ENCODE measurements around the gene ERO1A.

The ERO1A gene

GRCh38 chr14:52598568-52598967 is 96.8 kb downstream of the ERO1A start:
- H3K36me3 ChIP-seq (ENCODE audit: insufficient read depth, low read length) = no peaks in the 10 kb centered on the region
- H3K9ac ChIP-seq (ENCODE audit: low read length) = no peak overlapping the region
- H3K4me1 ChIP-seq (ENCODE audit: insufficient read depth, low read length) = no peaks in the 10 kb centered on the region
- no peaks in the 10 kb centered on the region for H3K27me3 ChIP-seq (ENCODE audit: control insufficient read depth in 1 of 2, insufficient read depth in 2 of 2, low read length in 2 of 2)
- H3K9me3 ChIP-seq (ENCODE audit: low read length) = no peaks in the 10 kb centered on the region
- H3K4me3 ChIP-seq (ENCODE audit: low read depth in 1 of 2, low read length in 2 of 2) = no peak overlapping the region
- H3K27ac ChIP-seq (ENCODE audit: low read depth, low read length) = no peak overlapping the region

GRCh38 chr14:52596861-52597260 is 98.5 kb downstream of the ERO1A start:
- Histone ChIP-seq H3K27ac (ENCODE audit: low read depth, low read length) (no peak overlapping the region), H3K9ac (ENCODE audit: low read length) (no peak overlapping the region)

GRCh38 chr14:52596320-52596719 is 99.0 kb downstream of the ERO1A start:
- Histone ChIP-seq H3K4me3 (ENCODE audit: low read depth in 1 of 2, low read length in 2 of 2) (no peak overlapping the region), H3K9ac (ENCODE audit: low read length) (no peak overlapping the region), H3K27me3 (ENCODE audit: control insufficient read depth in 1 of 2, insufficient read depth in 2 of 2, low read length in 2 of 2) (no peaks in the 10 kb centered on the region), H3K27ac (ENCODE audit: low read depth, low read length) (no peak overlapping the region), H3K36me3 (ENCODE audit: insufficient read depth, low read length) (no peaks in the 10 kb centered on the region), H3K9me3 (ENCODE audit: low read length) (no peaks in the 10 kb centered on the region), H3K4me1 (ENCODE audit: insufficient read depth, low read length) (no peaks in the 10 kb centered on the region)

More at GRCh38 chr14:52596861-52597260, 98.5 kb downstream of the ERO1A start:
- H3K4me1 ChIP-seq (ENCODE audit: insufficient read depth, low read length) = no peaks in the 10 kb centered on the region
- H3K4me3 ChIP-seq (ENCODE audit: low read depth in 1 of 2, low read length in 2 of 2) = no peak overlapping the region
- H3K36me3 ChIP-seq (ENCODE audit: insufficient read depth, low read length) = no peaks in the 10 kb centered on the region
- H3K27me3 ChIP-seq (ENCODE audit: control insufficient read depth in 1 of 2, insufficient read depth in 2 of 2, low read length in 2 of 2) = no peaks in the 10 kb centered on the region
- no peaks in the 10 kb centered on the region for H3K9me3 ChIP-seq (ENCODE audit: low read length)

- no peaks in the 10 kb centered on the region for H3K4me1 ChIP-seq (ENCODE audit: insufficient read depth, low read length)
- H3K9me3 ChIP-seq (ENCODE audit: low read length) = no peaks in the 10 kb centered on the region
- no peaks in the 10 kb centered on the region for H3K36me3 ChIP-seq (ENCODE audit: insufficient read depth, low read length)
- H3K27ac ChIP-seq (ENCODE audit: low read depth, low read length) = no peak overlapping the region
- no peak overlapping the region for H3K9ac ChIP-seq (ENCODE audit: low read length)
- H3K27me3 ChIP-seq (ENCODE audit: control insufficient read depth in 1 of 2, insufficient read depth in 2 of 2, low read length in 2 of 2) = no peaks in the 10 kb centered on the region
- H3K4me3 ChIP-seq (ENCODE audit: low read depth in 1 of 2, low read length in 2 of 2) = no peak overlapping the region
These were observed 105.0 kb downstream of the ERO1A start for GRCh38 chr14:52590318-52590717.

Measured in muscle layer of colon (tissue), 2 donors.